ENCODE results near the gene GTF2IRD1. TPM values are rescaled to one million over a fixed set of nuclear protein-coding genes. Genes with fewer than 3 reads are reported as not detected.

GTF2IRD1 gene
- total and polyA plus RNA-seq, 2 experiments from 2014 or later: 34.9 to 39.6 TPM

DNA sequence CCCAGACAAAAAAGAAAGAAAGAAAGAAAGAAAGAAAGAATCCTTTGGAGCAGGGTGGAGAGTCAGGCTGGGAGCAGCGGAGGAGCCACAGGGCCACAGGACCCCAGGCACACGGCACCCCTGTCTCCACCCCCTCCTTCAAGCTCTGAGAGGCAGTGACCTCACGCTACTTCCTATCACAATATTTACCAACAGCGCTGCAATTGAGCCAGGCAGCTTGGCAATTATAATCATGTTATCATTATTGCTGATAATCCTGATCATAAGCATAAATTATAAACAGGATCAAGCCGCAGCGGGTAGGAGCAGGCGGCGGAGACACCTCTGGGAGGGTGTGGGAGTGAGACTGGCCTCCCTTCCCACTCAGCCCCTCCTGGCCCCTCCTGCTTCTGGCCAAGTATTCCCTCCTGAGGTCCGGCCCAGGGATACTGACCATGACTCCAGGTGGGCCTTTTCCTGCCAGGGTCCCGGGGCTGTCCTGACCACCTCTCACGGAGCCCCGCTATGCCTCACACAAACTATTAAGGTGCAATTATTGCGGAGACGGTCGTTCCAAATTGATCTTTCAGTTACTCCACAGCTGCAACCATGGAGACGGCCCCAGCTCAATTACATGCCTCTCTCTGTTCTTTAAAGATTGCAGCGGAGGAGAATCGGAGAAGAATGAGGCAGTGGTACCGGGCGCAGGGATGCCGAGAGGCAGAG is 10.0 kb upstream of the GTF2IRD1 start:
- Histone ChIP-seq H3K4me2 (no peak overlapping the region), H3K4me3 (no peak overlapping the region), H3K9me3 (ENCODE audit: low read depth) (no peaks in the 10 kb centered on the region)

DNA sequence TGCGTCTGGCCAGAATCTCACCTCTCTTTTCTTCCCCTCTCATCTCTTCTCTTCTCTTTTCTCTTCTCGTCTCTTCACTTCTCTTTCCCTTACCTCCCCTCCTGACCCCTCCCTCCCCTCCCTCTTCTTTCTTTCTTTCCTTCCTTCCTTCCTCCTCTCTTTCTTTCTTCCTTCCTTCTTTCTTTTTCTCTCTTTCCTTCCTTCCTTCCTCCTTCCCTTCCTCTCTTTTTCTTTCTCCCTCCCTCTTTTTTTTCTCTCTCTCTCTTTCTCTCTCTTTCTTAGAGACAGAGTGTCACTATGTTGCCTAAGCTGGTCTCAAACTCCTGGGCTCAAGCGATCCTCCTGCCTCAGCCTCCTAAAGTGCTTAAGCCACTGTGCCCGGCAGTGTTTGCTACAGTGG is 4.6 kb upstream of the GTF2IRD1 start:
- no peak for TF ChIP-seq EZH2 (IDR thresholded peaks at IDR 0.05; ENCODE audit: borderline replicate concordance)
- TF ChIP-seq, protein P1, sequence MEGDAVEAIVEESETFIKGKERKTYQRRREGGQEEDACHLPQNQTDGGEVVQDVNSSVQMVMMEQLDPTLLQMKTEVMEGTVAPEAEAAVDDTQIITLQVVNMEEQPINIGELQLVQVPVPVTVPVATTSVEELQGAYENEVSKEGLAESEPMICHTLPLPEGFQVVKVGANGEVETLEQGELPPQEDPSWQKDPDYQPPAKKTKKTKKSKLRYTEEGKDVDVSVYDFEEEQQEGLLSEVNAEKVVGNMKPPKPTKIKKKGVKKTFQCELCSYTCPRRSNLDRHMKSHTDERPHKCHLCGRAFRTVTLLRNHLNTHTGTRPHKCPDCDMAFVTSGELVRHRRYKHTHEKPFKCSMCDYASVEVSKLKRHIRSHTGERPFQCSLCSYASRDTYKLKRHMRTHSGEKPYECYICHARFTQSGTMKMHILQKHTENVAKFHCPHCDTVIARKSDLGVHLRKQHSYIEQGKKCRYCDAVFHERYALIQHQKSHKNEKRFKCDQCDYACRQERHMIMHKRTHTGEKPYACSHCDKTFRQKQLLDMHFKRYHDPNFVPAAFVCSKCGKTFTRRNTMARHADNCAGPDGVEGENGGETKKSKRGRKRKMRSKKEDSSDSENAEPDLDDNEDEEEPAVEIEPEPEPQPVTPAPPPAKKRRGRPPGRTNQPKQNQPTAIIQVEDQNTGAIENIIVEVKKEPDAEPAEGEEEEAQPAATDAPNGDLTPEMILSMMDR (IDR thresholded peaks at IDR 0.05; ENCODE audit: poor library complexity): no peak
- TF ChIP-seq EZH2phosphoT487 (IDR thresholded peaks at IDR 0.05; ENCODE audit: low read depth, severe bottlenecking, unreplicated experiment): no peak
- Histone ChIP-seq H3K9me3 (ENCODE audit: low read depth) (no peaks in the 10 kb centered on the region), H3K27ac (no peak overlapping the region), H3K79me2 (peaks cover 8% of the 10 kb centered on the region), H3K36me3 (replicated peaks; ENCODE audit: insufficient read depth, low read depth) (no peaks in the 10 kb centered on the region), H3K9me2 (replicated peaks; ENCODE audit: insufficient read depth) (no peaks in the 10 kb centered on the region), H3K4me1 (ENCODE audit: insufficient read depth) (peaks cover 8% of the 10 kb centered on the region), H3K4me2 (no peak overlapping the region), H4K20me1 (ENCODE audit: insufficient read depth, poor library complexity, severe bottlenecking) (no peaks in the 10 kb centered on the region), H3K27me3 (no peaks in the 10 kb centered on the region), H2AFZ (no peak overlapping the region), H3K4me3 (no peak overlapping the region)
- WGBS (ENCODE audit: low lambda C conversion rate, missing lambda C conversion rate): 86% methylated on average over 4 of the region's 4 CpGs
- DNase-seq (ENCODE audit: low spot score): no peak

More for the DNA sequence above, 10.0 kb upstream of the GTF2IRD1 start:
- no peak overlapping the region for H3K27ac ChIP-seq
- H3K4me1 ChIP-seq (ENCODE audit: insufficient read depth): peaks cover 8% of the 10 kb centered on the region
- WGBS (ENCODE audit: low lambda C conversion rate, missing lambda C conversion rate): 70% methylated on average over 21 of the region's 21 CpGs
- H3K9me2 ChIP-seq (replicated peaks; ENCODE audit: insufficient read depth): no peaks in the 10 kb centered on the region
- H3K36me3 ChIP-seq (replicated peaks; ENCODE audit: insufficient read depth, low read depth): no peaks in the 10 kb centered on the region
- H2AFZ ChIP-seq: no peak overlapping the region
- no peak for DNase-seq (ENCODE audit: low spot score)
- no peaks in the 10 kb centered on the region for H3K27me3 ChIP-seq
- no peak for TF ChIP-seq EZH2phosphoT487 (IDR thresholded peaks at IDR 0.05; ENCODE audit: low read depth, severe bottlenecking, unreplicated experiment)
- TF ChIP-seq, protein P1 (IDR thresholded peaks at IDR 0.05; ENCODE audit: poor library complexity): no peak
- H4K20me1 ChIP-seq (ENCODE audit: insufficient read depth, poor library complexity, severe bottlenecking): no peaks in the 10 kb centered on the region
- no peaks in the 10 kb centered on the region for H3K79me2 ChIP-seq

DNA sequence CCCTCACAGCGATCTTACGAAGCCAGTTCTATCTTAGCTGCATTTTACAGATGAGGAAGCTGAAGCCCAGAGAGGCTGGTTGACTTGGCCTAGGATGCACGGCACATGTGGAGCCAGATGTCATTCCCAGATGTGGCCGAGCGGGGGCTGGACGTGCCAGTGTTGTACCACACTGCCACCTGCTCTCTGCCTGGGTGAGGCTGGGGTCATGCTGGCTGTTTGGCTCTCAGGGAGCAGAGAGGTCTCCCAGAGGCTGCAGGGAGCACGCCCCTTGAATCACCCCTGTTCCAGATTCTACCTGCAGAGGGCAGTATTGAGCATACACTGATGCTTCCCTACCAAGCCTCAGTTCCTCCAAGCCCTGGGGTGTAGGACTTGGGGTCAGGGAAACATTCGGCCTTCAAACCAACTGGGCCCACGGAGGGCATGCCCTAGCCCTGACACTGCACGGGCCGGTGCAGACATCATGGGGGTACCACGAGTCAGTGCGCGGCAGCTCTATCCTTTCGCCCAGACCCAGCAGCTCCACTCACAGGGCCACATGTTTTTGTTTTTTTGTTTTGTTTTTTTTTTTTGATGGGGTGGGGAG is 3.8 kb upstream of the GTF2IRD1 start:
- no peak for TF ChIP-seq EZH2 (IDR thresholded peaks at IDR 0.05; ENCODE audit: borderline replicate concordance)
- TF ChIP-seq, protein P1 (IDR thresholded peaks at IDR 0.05; ENCODE audit: poor library complexity): peak; percentile 62
- WGBS (ENCODE audit: low lambda C conversion rate, missing lambda C conversion rate): 77% methylated on average over 15 of the region's 15 CpGs
- Histone ChIP-seq H2AFZ (no peak overlapping the region), H3K4me3 (no peak overlapping the region), H3K9me2 (replicated peaks; ENCODE audit: insufficient read depth) (no peaks in the 10 kb centered on the region), H3K4me2 (no peak overlapping the region), H3K4me1 (ENCODE audit: insufficient read depth) (peaks cover 10% of the 10 kb centered on the region), H3K36me3 (replicated peaks; ENCODE audit: insufficient read depth, low read depth) (no peaks in the 10 kb centered on the region), H3K79me2 (peaks cover 15% of the 10 kb centered on the region), H3K9me3 (ENCODE audit: low read depth) (no peaks in the 10 kb centered on the region), H4K20me1 (ENCODE audit: insufficient read depth, poor library complexity, severe bottlenecking) (no peaks in the 10 kb centered on the region), H3K27me3 (no peaks in the 10 kb centered on the region), H3K27ac (no peak overlapping the region)
- DNase-seq (ENCODE audit: low spot score): peak; percentile 65

All from hepatocyte (in vitro differentiated cells).